ENCODE data around the gene KRTAP29-1.

The KRTAP29-1 gene

GRCh38 chr17:41311111-41311510 is 8.5 kb upstream of the KRTAP29-1 start:
- FAIRE-seq (no peak), DNase-seq (ENCODE audit: insufficient read length) (no peak)

GRCh38 chr17:41308918-41309359 is 6.3 kb upstream of the KRTAP29-1 start, which contains the start of gene KRTAP16-1:
Gene KRTAP16-1 (minus strand): TSS chr17:41309309. CDS start chr17:41309253, 56 bp downstream.
- DNase-seq (ENCODE audit: insufficient read length): no peak
- no peak for TF ChIP-seq TAF1 (IDR thresholded peaks at IDR 0.05; ENCODE audit: borderline replicate concordance, low read depth, low read length)
- TF ChIP-seq POLR2A (IDR thresholded peaks at IDR 0.05; ENCODE audit: low read depth, low read length): no peak
- TF ChIP-seq POLR2AphosphoS5 (IDR thresholded peaks at IDR 0.05; ENCODE audit: low read depth, low read length): no peak
- no peak for FAIRE-seq

More at GRCh38 chr17:41311111-41311510, 8.5 kb upstream of the KRTAP29-1 start:
- TF ChIP-seq TAF1 (IDR thresholded peaks at IDR 0.05; ENCODE audit: borderline replicate concordance, low read depth, low read length) (no peak), POLR2A (IDR thresholded peaks at IDR 0.05; ENCODE audit: low read depth, low read length) (no peak), POLR2AphosphoS5 (IDR thresholded peaks at IDR 0.05; ENCODE audit: low read depth, low read length) (no peak)

- FAIRE-seq (no peak), DNase-seq (ENCODE audit: insufficient read length) (no peak)
- TF ChIP-seq TAF1 (IDR thresholded peaks at IDR 0.05; ENCODE audit: borderline replicate concordance, low read depth, low read length) (no peak), POLR2A (IDR thresholded peaks at IDR 0.05; ENCODE audit: low read depth, low read length) (no peak), POLR2AphosphoS5 (IDR thresholded peaks at IDR 0.05; ENCODE audit: low read depth, low read length) (no peak)
Observed at GRCh38 chr17:41308251-41308917, 5.7 kb upstream of the KRTAP29-1 start.

GRCh38 chr17:41307647-41308046 is 5.0 kb upstream of the KRTAP29-1 start:
- TF ChIP-seq POLR2A (IDR thresholded peaks at IDR 0.05; ENCODE audit: low read depth, low read length): no peak
- no peak for TF ChIP-seq POLR2AphosphoS5 (IDR thresholded peaks at IDR 0.05; ENCODE audit: low read depth, low read length)
- no peak for TF ChIP-seq TAF1 (IDR thresholded peaks at IDR 0.05; ENCODE audit: borderline replicate concordance, low read depth, low read length)
- FAIRE-seq: no peak
- DNase-seq (ENCODE audit: insufficient read length): no peak

GRCh38 chr17:41304091-41304490 is 1.4 kb upstream of the KRTAP29-1 start:
- no peak for DNase-seq (ENCODE audit: insufficient read length)
- FAIRE-seq: no peak
- no peak for TF ChIP-seq POLR2A (IDR thresholded peaks at IDR 0.05; ENCODE audit: low read depth, low read length)
- no peak for TF ChIP-seq POLR2AphosphoS5 (IDR thresholded peaks at IDR 0.05; ENCODE audit: low read depth, low read length)
- no peak for TF ChIP-seq TAF1 (IDR thresholded peaks at IDR 0.05; ENCODE audit: borderline replicate concordance, low read depth, low read length)

GRCh38 chr17:41302981-41303380 is 330 bp upstream of the KRTAP29-1 start:
- TF ChIP-seq POLR2AphosphoS5 (IDR thresholded peaks at IDR 0.05; ENCODE audit: low read depth, low read length) (no peak), POLR2A (IDR thresholded peaks at IDR 0.05; ENCODE audit: low read depth, low read length) (no peak), TAF1 (IDR thresholded peaks at IDR 0.05; ENCODE audit: borderline replicate concordance, low read depth, low read length) (no peak)
- FAIRE-seq: no peak
- no peak for DNase-seq (ENCODE audit: insufficient read length)

GRCh38 chr17:41301204-41301790 is 1.4 kb downstream of the KRTAP29-1 start:
- FAIRE-seq: no peak
- TF ChIP-seq POLR2AphosphoS5 (IDR thresholded peaks at IDR 0.05; ENCODE audit: low read depth, low read length) (no peak), POLR2A (IDR thresholded peaks at IDR 0.05; ENCODE audit: low read depth, low read length) (no peak), TAF1 (IDR thresholded peaks at IDR 0.05; ENCODE audit: borderline replicate concordance, low read depth, low read length) (no peak)
- no peak for DNase-seq (ENCODE audit: insufficient read length)

- no peak for DNase-seq (ENCODE audit: insufficient read length)
- TF ChIP-seq POLR2A (IDR thresholded peaks at IDR 0.05; ENCODE audit: low read depth, low read length) (no peak), POLR2AphosphoS5 (IDR thresholded peaks at IDR 0.05; ENCODE audit: low read depth, low read length) (no peak), TAF1 (IDR thresholded peaks at IDR 0.05; ENCODE audit: borderline replicate concordance, low read depth, low read length) (no peak)
- FAIRE-seq: no peak
Observed at GRCh38 chr17:41298458-41299135, 4.1 kb downstream of the KRTAP29-1 start.

- FAIRE-seq (no peak), DNase-seq (ENCODE audit: insufficient read length) (no peak)
- no peak for TF ChIP-seq POLR2A (IDR thresholded peaks at IDR 0.05; ENCODE audit: low read depth, low read length)
- no peak for TF ChIP-seq POLR2AphosphoS5 (IDR thresholded peaks at IDR 0.05; ENCODE audit: low read depth, low read length)
Observed at GRCh38 chr17:41296846-41297245, 5.8 kb downstream of the KRTAP29-1 start.

- TF ChIP-seq POLR2AphosphoS5 (IDR thresholded peaks at IDR 0.05; ENCODE audit: low read depth, low read length): no peak
- TF ChIP-seq TAF1 (IDR thresholded peaks at IDR 0.05; ENCODE audit: borderline replicate concordance, low read depth, low read length): no peak
- no peak for TF ChIP-seq POLR2A (IDR thresholded peaks at IDR 0.05; ENCODE audit: low read depth, low read length)
- FAIRE-seq: no peak
Observed at GRCh38 chr17:41294016-41294415, 8.6 kb downstream of the KRTAP29-1 start.

GRCh38 chr17:41287050-41287449 is 15.6 kb downstream of the KRTAP29-1 start:
- no peak for FAIRE-seq
- TF ChIP-seq POLR2A (IDR thresholded peaks at IDR 0.05; ENCODE audit: low read depth, low read length) (no peak), POLR2AphosphoS5 (IDR thresholded peaks at IDR 0.05; ENCODE audit: low read depth, low read length) (no peak), TAF1 (IDR thresholded peaks at IDR 0.05; ENCODE audit: borderline replicate concordance, low read depth, low read length) (no peak)
- no peak for DNase-seq (ENCODE audit: insufficient read length)

More at GRCh38 chr17:41294016-41294415, 8.6 kb downstream of the KRTAP29-1 start:
- DNase-seq (ENCODE audit: insufficient read length): no peak

All from GM12892 (cell line).